Right lobe of liver (tissue), 4 donors: ENCODE measurements around the gene PIP5K1B.

ENCODE experiments used
- CTCF ChIP-seq, 4 donors: fragments of 200-600 bp in 3 of 4; fragments of 450-650 bp in 1 of 4; IDR thresholded peaks; one replicate each; pipeline versions ENCODE4 v1.5.1 to v1.8.0; 2016 to 2022; ENCODE audit warnings: antibody characterized with exemption in 4 of 4, mild to moderate bottlenecking in 2 of 4
- POLR2A ChIP-seq: fragments of 450-650 bp; IDR thresholded peaks from one replicate; pipeline ENCODE4 v1.6.1; 2017; ENCODE audit warnings: antibody characterized with exemption, mild to moderate bottlenecking
- donor health status: DM: no; HTN: no; CAD: no.
- donor health status: DM: no; HTN: no; CAD: no.
- donor health status: DM: no; HTN: yes; CAD: no.

- TF ChIP-seq CTCF (IDR thresholded peaks at IDR 0.05) = no peak
- TF ChIP-seq POLR2A = no peak
Observed at GRCh38 chr9:68797116-68797515, 92.1 kb downstream of the PIP5K1B start.
